ENCODE measurements around the gene ADGRD1. TPM values are rescaled to one million over a fixed set of nuclear protein-coding genes. Genes with fewer than 3 reads are reported as not detected.

The ADGRD1 gene
- total RNA-seq, 4 donors from 2014 or later, result 8.3 to 18.1 (median 12.5) TPM

DNA sequence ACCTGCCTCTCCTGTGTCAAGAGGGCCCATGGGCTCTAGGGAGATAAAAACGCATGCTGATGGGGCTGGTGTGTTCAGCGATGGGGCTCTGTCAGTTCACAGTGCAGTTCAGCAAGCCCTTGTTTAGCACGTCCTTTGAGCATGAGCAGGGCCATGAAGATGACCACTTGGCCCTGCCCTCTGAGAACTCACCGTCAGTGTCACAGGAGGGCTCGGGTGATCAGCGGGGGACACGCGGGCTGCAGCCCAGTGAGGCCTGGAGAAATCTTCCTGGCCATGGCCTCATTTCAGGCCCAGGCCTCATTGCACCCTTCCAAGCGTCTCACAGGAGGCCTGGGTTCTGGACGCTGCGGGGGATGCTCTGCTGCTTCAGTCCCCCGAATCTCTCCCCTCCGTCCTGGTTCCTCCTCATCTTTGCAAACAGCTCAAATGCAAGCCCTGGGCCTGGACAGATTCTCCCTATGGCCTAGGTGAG, 181.6 kb downstream of the ADGRD1 start:
- in situ Hi-C loops (cut with MboI; ENCODE audit: low pct_ligation_motif_present in 1 of 4, low pct_unique_long_range_greater_than_20kb in 1 of 4, low sequenced_read_pairs in 3 of 4), result loop anchor here in 1 of 4 donors (25.0 kb wide), 1 partner anchor 223 kb away; no protein-coding TSS in a partner anchor
- TF ChIP-seq POLR2A (IDR thresholded peaks at IDR 0.05) (no peak), POLR2AphosphoS5 (IDR thresholded peaks at IDR 0.05) (no peak), EP300 (IDR thresholded peaks at IDR 0.05; ENCODE audit: low read depth) (no peak)
- TF ChIP-seq, protein P1, sequence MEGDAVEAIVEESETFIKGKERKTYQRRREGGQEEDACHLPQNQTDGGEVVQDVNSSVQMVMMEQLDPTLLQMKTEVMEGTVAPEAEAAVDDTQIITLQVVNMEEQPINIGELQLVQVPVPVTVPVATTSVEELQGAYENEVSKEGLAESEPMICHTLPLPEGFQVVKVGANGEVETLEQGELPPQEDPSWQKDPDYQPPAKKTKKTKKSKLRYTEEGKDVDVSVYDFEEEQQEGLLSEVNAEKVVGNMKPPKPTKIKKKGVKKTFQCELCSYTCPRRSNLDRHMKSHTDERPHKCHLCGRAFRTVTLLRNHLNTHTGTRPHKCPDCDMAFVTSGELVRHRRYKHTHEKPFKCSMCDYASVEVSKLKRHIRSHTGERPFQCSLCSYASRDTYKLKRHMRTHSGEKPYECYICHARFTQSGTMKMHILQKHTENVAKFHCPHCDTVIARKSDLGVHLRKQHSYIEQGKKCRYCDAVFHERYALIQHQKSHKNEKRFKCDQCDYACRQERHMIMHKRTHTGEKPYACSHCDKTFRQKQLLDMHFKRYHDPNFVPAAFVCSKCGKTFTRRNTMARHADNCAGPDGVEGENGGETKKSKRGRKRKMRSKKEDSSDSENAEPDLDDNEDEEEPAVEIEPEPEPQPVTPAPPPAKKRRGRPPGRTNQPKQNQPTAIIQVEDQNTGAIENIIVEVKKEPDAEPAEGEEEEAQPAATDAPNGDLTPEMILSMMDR (IDR thresholded peaks at IDR 0.05), result no peak
- H3K36me3 ChIP-seq, result no peaks in the 10 kb centered on the region

GRCh38 chr12:131135786-131136538, 182.3 kb downstream of the ADGRD1 start:
- Histone ChIP-seq H3K36me3 (no peaks in the 10 kb centered on the region), H3K9me3 (no peaks in the 10 kb centered on the region), H3K4me1 (peaks cover 5 to 8% (median 6%) of the 10 kb centered on the region in 4 donors), H3K4me3 (no peak overlapping the region), H3K27me3 (no peaks in the 10 kb centered on the region), H3K27ac (no peak overlapping the region)
- TF ChIP-seq POLR2A (IDR thresholded peaks at IDR 0.05) (no peak), POLR2AphosphoS5 (IDR thresholded peaks at IDR 0.05) (no peak), EP300 (IDR thresholded peaks at IDR 0.05; ENCODE audit: low read depth) (no peak)
- TF ChIP-seq, protein P1 (IDR thresholded peaks at IDR 0.05), result no peak
- in situ Hi-C loops (cut with MboI; ENCODE audit: low pct_ligation_motif_present in 1 of 4, low pct_unique_long_range_greater_than_20kb in 1 of 4, low sequenced_read_pairs in 3 of 4) (loop anchor here in 1 of 4 donors (25.0 kb wide), 1 partner anchor 224 kb away; no protein-coding TSS in a partner anchor), intact Hi-C loops (cut with DNase I; ENCODE audit: low total_unique reads) (loop anchor here (10.0 kb wide), 1 partner anchor 221 kb away; no protein-coding TSS in a partner anchor)
- no peak for DNase-seq
- 71% methylated on average over 19 of the region's 19 CpGs; no CpG with 5 or more reads in 1 of the 2 donors for WGBS, 2 donors (ENCODE audit: low coverage in 1 of 2)

More for the DNA sequence above, 181.6 kb downstream of the ADGRD1 start:
- intact Hi-C loops (cut with DNase I; ENCODE audit: low total_unique reads), result loop anchor here (10.0 kb wide), 1 partner anchor 221 kb away; no protein-coding TSS in a partner anchor
- Histone ChIP-seq H3K4me1 (peaks cover 5 to 8% (median 6%) of the 10 kb centered on the region in 4 donors), H3K27ac (no peak overlapping the region), H3K4me3 (no peak overlapping the region), H3K9me3 (no peaks in the 10 kb centered on the region), H3K27me3 (no peaks in the 10 kb centered on the region)
- 80 to 92% methylated on average over 2 to 13 of the region's 13 CpGs for WGBS, 2 donors (ENCODE audit: low coverage in 1 of 2)
- DNase-seq, result no peak

- Histone ChIP-seq H3K27me3 (no peaks in the 10 kb centered on the region), H3K36me3 (no peaks in the 10 kb centered on the region), H3K4me1 (peaks cover 5 to 8% (median 6%) of the 10 kb centered on the region in 4 donors), H3K4me3 (no peak overlapping the region), H3K27ac (no peak overlapping the region), H3K9me3 (no peaks in the 10 kb centered on the region)
- WGBS, 2 donors (ENCODE audit: low coverage in 1 of 2), result 76 to 93% methylated on average over 5 to 11 of the region's 13 CpGs
- DNase-seq, result no peak
- intact Hi-C loops (cut with DNase I; ENCODE audit: low total_unique reads), result loop anchor here (10.0 kb wide), 1 partner anchor 222 kb away; no protein-coding TSS in a partner anchor
- TF ChIP-seq EP300 (IDR thresholded peaks at IDR 0.05; ENCODE audit: low read depth), result no peak
- no peak for TF ChIP-seq POLR2AphosphoS5 (IDR thresholded peaks at IDR 0.05)
- TF ChIP-seq, protein P1 (IDR thresholded peaks at IDR 0.05), result no peak
- no peak for TF ChIP-seq POLR2A (IDR thresholded peaks at IDR 0.05)
- in situ Hi-C loops (cut with MboI; ENCODE audit: low pct_ligation_motif_present in 1 of 4, low pct_unique_long_range_greater_than_20kb in 1 of 4, low sequenced_read_pairs in 3 of 4), result loop anchor here in 1 of 4 donors (25.0 kb wide), 1 partner anchor 224 kb away; no protein-coding TSS in a partner anchor
Observed at GRCh38 chr12:131136539-131136872, 182.8 kb downstream of the ADGRD1 start.
